GM10248 (cell line): Measurements from ENCODE around the gene ACP4.

Source experiments
- CTCF ChIA-PET: fragments of 300-600 bp; sonication (Branson Sonifier 250); formaldehyde crosslinking; extraction: SDS; loops from one replicate; lab custom pipeline; 2021; ENCODE audit warnings: antibody characterized with exemption; lab: Yijun Ruan, JAX
- POLR2A ChIA-PET: fragments of 350-650 bp; sonication (Branson Sonifier 250); formaldehyde crosslinking; extraction: SDS; loops from one replicate; lab custom pipeline; 2020; ENCODE audit warnings: antibody characterized with exemption; lab: Yijun Ruan, JAX
- DNase-seq: peaks from one replicate; pipeline ENCODE4 v3.0.0; 2012; ENCODE audit errors: extremely low spot score
- TF ChIP-seq, protein P1 (sequence below): IDR thresholded peaks from 2 replicates; pipeline ENCODE4 v1.5.1; 2012; ENCODE audit warnings: mild to moderate bottlenecking, low read depth; ENCODE audit errors: extremely low read depth, missing control alignments, control extremely low read depth

ACP4 gene

DNA sequence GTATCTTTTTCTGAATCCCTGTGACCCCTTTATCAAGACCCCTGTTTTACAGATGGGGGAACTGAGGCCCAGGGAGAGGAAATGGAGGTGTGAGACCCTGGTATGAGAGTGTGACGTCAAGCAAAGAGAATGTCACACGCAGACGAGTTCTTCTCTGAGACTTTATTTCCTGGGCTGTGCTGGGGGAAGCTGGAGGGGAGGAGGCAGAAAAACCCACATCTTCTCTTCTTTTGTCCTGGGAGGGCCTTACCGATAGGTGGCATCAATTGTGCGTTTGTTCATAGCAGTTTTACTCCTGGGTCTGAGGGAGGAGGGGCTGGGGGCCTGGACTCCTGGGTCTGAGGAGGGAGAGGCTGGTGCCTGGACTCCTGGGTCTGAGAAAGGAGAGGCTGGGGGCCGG, 48.0 kb downstream of the ACP4 start:
- CTCF ChIA-PET: interaction anchor here (0.8 to 1.0 kb wide), 2 partner anchors 67 to 84 kb away, joined by 3 to 4 read pairs; no protein-coding TSS in a partner anchor
- TF ChIP-seq, protein P1, sequence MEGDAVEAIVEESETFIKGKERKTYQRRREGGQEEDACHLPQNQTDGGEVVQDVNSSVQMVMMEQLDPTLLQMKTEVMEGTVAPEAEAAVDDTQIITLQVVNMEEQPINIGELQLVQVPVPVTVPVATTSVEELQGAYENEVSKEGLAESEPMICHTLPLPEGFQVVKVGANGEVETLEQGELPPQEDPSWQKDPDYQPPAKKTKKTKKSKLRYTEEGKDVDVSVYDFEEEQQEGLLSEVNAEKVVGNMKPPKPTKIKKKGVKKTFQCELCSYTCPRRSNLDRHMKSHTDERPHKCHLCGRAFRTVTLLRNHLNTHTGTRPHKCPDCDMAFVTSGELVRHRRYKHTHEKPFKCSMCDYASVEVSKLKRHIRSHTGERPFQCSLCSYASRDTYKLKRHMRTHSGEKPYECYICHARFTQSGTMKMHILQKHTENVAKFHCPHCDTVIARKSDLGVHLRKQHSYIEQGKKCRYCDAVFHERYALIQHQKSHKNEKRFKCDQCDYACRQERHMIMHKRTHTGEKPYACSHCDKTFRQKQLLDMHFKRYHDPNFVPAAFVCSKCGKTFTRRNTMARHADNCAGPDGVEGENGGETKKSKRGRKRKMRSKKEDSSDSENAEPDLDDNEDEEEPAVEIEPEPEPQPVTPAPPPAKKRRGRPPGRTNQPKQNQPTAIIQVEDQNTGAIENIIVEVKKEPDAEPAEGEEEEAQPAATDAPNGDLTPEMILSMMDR: peak; percentile 34
- DNase-seq: peak; percentile 67
- POLR2A ChIA-PET: no interaction called here

DNA sequence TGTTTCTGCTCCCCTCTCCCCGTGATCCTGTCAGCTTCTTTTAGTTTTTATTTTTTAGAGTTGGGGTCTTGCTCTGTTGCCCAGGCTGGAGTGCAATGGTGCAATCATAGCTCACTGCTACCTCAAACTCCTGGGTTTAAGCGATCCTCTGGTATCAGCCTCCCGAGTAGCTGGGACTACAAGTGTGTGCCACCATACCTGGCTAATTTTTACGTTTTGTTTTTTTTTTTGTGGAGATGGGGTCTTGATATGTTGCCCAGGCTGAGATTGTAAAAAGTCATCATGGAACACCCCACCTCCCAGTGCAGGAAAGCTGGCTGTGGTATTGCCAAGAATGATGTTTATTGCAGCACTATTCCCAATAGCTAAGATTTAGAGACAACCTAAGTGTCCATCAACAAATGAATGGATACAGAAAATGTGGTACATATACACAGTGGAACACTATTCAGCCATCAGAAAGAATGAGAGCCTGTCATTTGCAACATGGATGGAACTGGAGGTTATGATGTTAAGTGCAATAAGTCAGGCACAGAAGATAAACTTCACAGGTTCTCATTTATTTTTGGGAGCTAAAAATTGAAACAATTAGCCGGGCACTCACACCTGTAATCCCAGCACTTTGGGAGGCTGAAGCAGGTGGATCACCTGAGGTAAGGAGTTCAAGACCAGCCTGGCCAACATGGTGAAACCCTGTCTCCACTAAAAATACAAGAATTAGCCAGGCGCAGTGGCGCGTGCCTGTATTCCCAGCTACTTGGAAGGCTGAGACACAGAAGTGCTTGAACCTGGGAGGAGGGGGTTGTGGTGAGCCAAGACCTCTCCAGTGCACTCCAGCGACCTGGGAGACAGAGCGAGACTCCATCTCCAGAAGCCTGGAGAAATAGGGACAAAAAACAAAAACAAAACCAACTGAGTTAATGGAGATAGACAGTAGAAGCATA, 49.8 kb downstream of the ACP4 start:
- ChIA-PET CTCF (interaction anchor here (0.8 to 1.5 kb wide), 6 partner anchors 8 to 95 kb away, joined by 3 to 5 read pairs (median 3); no protein-coding TSS in a partner anchor), POLR2A (no interaction called here)
- TF ChIP-seq, protein P1: no peak
- no peak for DNase-seq

DNA sequence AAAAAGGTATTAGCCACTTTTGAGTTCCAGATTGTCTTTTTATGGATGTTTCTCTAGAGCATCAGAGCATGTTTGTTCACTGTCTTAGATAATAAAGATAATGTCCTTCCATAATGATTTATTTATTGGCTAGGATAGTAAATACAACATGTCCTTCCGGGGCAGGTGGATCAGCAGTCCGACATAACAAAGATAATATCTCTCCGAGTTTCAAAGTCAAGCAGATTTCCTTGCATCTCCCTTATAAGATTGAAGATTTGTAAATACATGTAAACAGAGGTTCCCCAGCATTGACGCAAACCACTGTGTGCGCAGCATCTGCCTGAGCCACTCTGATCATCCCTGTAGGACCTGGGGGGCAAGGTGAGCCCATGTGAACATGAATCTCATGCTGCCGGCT, 51.9 kb downstream of the ACP4 start:
- ChIA-PET POLR2A (no interaction called here), CTCF (no interaction called here)
- no peak for DNase-seq
- TF ChIP-seq, protein P1: no peak

DNA sequence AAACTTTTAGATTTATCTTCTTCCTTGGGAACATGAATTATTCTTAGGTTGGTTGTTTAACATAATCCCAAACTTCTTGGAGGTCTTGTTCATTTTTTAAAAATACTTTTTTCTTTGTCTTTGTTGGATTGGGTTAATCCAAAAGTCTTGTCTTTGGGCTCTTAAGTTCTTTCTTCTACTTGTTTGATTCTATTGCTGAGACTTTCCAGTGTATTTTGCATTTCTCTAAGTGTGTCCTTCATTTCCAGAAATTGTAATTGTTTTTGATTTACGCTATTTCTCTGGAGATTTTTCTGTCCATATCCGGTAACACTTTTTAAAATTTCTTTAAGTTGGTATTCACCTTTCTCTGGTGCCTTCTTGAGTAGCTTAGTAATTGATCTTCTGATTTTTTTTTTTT, 53.0 kb downstream of the ACP4 start:
- CTCF ChIA-PET: interaction anchor here (0.9 kb wide), 1 partner anchor 88 kb away, joined by 3 read pairs; no protein-coding TSS in a partner anchor
- TF ChIP-seq, protein P1: no peak
- no peak for DNase-seq
- POLR2A ChIA-PET: no interaction called here

DNA sequence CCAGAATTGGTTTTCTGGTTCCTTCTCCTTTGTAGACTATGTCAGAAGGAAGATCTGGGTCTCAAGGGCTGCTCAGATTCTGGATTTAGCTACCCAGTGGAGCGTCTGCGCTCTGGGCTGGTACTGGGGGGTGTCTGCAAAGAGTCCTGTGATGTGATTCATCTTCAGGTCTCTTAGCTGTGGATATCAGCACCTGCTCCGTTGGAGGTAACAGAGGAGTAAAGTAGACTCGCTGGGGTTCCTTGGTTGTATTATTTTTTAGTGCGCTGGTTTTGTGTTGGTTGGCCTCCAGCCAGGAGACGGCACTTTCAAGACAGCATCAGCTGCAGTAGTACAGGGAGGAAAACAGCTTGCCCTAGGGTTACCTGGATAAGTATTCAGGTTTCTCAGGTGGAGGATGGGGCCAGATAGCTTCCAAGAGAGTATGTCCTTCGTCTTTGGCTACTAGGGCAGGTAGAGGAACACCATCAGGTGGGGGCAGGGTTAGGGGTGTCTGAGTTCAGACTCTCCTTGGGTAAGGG, 53.5 kb downstream of the ACP4 start:
- no peak for DNase-seq
- CTCF ChIA-PET: interaction anchor here (0.9 kb wide), 1 partner anchor 87 kb away, joined by 3 read pairs; no protein-coding TSS in a partner anchor
- POLR2A ChIA-PET: no interaction called here
- TF ChIP-seq, protein P1: no peak

DNA sequence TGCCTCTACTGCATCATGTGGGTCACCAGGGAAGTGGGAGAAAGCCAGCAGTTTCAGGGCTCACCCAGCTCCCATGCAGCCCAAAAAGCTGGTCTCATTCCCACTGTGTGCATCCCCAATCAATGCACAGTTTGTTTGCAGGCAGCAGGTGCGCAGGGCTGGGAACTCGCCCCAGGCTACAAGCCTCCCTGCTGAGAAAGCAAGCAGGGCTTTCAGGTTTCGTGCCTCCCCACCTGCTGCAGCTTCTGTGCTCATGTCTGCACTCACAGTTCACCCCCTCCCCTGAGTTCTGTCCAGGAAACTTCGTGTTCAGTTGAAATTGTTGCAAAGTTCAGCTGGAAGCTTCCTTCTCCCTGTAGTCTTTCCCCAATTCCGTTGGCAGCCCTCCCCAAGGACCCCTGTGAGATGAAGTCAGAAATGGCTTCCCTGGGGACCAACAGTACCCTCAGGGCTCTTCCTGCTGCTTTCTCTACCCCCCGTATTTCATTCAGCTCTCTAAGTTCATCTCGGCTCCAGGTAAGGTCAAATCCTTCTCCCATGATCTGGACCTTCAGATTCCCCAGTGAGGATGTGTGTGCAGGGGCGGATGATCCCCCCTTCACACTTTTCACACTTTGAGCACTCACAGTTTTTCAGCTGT, 54.2 kb downstream of the ACP4 start:
- CTCF ChIA-PET: interaction anchor here (2.5 kb wide), 1 partner anchor 19 kb away, joined by 6 read pairs; no protein-coding TSS in a partner anchor
- DNase-seq: no peak
- POLR2A ChIA-PET: no interaction called here
- TF ChIP-seq, protein P1: no peak
